Measurements from ENCODE around the gene FREM1. TPM values are rescaled to one million over a fixed set of nuclear protein-coding genes. Genes with fewer than 3 reads are reported as not detected.

Gene FREM1
- total RNA-seq, 2 experiments from 2014 or later: not detected

DNA sequence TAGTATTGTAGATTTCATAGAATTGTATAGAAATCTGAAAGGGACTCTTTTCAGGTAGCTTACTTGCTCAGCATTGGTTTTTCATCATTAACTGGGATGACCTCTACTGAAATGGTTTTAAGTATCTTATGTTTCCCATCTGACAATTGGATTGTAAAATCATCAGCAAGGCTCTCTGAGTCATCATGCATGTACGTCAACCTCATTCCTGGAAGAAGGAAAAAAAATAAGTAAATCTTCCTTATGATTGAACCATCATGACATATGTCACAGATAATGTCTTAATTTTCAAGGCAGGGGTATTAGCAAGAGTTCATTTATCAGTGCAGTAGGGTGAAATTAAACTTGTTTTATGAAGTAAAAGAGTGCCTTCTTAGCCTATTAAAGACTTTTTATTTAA lies 112.8 kb downstream of the FREM1 start:
- no peaks in the 10 kb centered on the region for H3K79me2 ChIP-seq (ENCODE audit: insufficient read depth, low read depth, low read length)
- intact Hi-C loops (cut with micrococcal nuclease; ENCODE audit: unreplicated experiment): no loop called here
- H3K4me3 ChIP-seq (ENCODE audit: low read depth, low read length, poor library complexity, severe bottlenecking): no peak overlapping the region
- TF ChIP-seq, protein P1, sequence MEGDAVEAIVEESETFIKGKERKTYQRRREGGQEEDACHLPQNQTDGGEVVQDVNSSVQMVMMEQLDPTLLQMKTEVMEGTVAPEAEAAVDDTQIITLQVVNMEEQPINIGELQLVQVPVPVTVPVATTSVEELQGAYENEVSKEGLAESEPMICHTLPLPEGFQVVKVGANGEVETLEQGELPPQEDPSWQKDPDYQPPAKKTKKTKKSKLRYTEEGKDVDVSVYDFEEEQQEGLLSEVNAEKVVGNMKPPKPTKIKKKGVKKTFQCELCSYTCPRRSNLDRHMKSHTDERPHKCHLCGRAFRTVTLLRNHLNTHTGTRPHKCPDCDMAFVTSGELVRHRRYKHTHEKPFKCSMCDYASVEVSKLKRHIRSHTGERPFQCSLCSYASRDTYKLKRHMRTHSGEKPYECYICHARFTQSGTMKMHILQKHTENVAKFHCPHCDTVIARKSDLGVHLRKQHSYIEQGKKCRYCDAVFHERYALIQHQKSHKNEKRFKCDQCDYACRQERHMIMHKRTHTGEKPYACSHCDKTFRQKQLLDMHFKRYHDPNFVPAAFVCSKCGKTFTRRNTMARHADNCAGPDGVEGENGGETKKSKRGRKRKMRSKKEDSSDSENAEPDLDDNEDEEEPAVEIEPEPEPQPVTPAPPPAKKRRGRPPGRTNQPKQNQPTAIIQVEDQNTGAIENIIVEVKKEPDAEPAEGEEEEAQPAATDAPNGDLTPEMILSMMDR (conservative IDR thresholded peaks at IDR 0.05; ENCODE audit: low read length): no peak
- no peak for TF ChIP-seq EZH2phosphoT487 (IDR thresholded peaks at IDR 0.05; ENCODE audit: borderline replicate concordance, low read depth, low read length)
- H2AFZ ChIP-seq (ENCODE audit: low read length): no peak overlapping the region
- DNase-seq (ENCODE audit: low spot score): no peak
- BruUV-seq (replicated peaks): no TSS peak
- no peaks in the 10 kb centered on the region for H3K4me1 ChIP-seq (ENCODE audit: insufficient read depth, low read length, poor library complexity, severe bottlenecking)
- no peaks in the 10 kb centered on the region for H3K9me3 ChIP-seq (ENCODE audit: low read length)
- H3K9me2 ChIP-seq (ENCODE audit: insufficient read depth, low read length): no peaks in the 10 kb centered on the region
- no peak overlapping the region for H3K27ac ChIP-seq (ENCODE audit: low read depth, low read length, poor library complexity, severe bottlenecking)
- POLR2A ChIA-PET: interaction anchor here (1.0 kb wide), 1 partner anchor 16 kb away, joined by 3 read pairs; no protein-coding TSS in a partner anchor
- H3K4me2 ChIP-seq (ENCODE audit: low read length): no peak overlapping the region
- no peaks in the 10 kb centered on the region for H4K20me1 ChIP-seq (ENCODE audit: insufficient read depth, low read length)
- H3K36me3 ChIP-seq (ENCODE audit: insufficient read depth, low read length): no peaks in the 10 kb centered on the region
- CTCF ChIA-PET (ENCODE audit: unreplicated experiment): no interaction called here

DNA sequence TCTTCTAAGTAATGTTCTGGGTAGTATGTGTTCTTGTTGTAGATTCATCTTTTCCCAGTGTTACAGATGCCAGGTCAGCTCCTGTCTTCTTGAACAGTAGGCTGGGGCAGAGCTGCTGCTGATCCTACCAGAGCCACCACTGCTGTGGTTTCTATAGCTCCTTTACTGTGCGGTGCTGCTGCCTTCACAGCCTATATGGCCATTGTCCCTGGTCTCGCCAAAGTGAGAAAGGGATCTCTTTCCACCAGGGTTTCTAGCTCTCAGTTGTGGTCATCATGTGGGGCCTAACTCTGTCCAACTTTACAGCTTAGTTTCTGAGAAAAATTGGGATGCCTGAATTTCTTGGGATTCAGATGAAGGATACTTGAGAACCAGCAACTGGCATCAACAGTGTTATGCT lies 116.8 kb downstream of the FREM1 start:
- POLR2A ChIA-PET: interaction anchor here (0.9 to 1.0 kb wide), 2 partner anchors 8 to 13 kb away, joined by 3 to 6 read pairs; no protein-coding TSS in a partner anchor
- no peak overlapping the region for H2AFZ ChIP-seq (ENCODE audit: low read length)
- BruUV-seq (replicated peaks): no TSS peak
- H3K9me3 ChIP-seq (ENCODE audit: low read length): no peaks in the 10 kb centered on the region
- H3K4me2 ChIP-seq (ENCODE audit: low read length): no peak overlapping the region
- no peaks in the 10 kb centered on the region for H3K4me1 ChIP-seq (ENCODE audit: insufficient read depth, low read length, poor library complexity, severe bottlenecking)
- H4K20me1 ChIP-seq (ENCODE audit: insufficient read depth, low read length): no peaks in the 10 kb centered on the region
- intact Hi-C loops (cut with micrococcal nuclease; ENCODE audit: unreplicated experiment): no loop called here
- no peak overlapping the region for H3K27ac ChIP-seq (ENCODE audit: low read depth, low read length, poor library complexity, severe bottlenecking)
- no peak for DNase-seq (ENCODE audit: low spot score)
- H3K4me3 ChIP-seq (ENCODE audit: low read depth, low read length, poor library complexity, severe bottlenecking): no peak overlapping the region
- no peaks in the 10 kb centered on the region for H3K79me2 ChIP-seq (ENCODE audit: insufficient read depth, low read depth, low read length)
- TF ChIP-seq EZH2phosphoT487 (IDR thresholded peaks at IDR 0.05; ENCODE audit: borderline replicate concordance, low read depth, low read length): no peak
- TF ChIP-seq, protein P1 (conservative IDR thresholded peaks at IDR 0.05; ENCODE audit: low read length): no peak
- no peaks in the 10 kb centered on the region for H3K9me2 ChIP-seq (ENCODE audit: insufficient read depth, low read length)
- CTCF ChIA-PET (ENCODE audit: unreplicated experiment): no interaction called here
- H3K36me3 ChIP-seq (ENCODE audit: insufficient read depth, low read length): no peaks in the 10 kb centered on the region

DNA sequence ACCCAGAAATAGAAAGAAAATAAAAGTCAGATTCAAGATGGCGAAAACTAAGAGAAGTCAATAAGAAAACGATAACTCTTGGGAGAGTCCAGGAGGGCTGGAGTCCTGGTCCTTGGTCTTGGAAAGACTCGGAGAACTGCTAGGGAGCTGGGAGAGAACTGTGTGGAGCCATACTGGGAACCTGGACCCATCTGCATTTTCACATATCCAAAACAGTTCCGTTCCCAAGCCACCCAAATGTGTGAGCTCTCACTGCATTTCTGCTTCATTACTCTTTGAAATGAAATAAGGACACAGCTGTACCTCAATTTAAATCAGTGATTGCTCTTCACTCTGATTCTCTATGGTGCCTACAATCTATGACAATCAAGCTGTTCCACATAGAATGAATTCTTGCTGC lies 119.6 kb downstream of the FREM1 start:
- Histone ChIP-seq H3K36me3 (ENCODE audit: insufficient read depth, low read length) (no peaks in the 10 kb centered on the region), H3K9me3 (ENCODE audit: low read length) (no peaks in the 10 kb centered on the region), H3K9me2 (ENCODE audit: insufficient read depth, low read length) (no peaks in the 10 kb centered on the region), H3K4me2 (ENCODE audit: low read length) (no peak overlapping the region), H2AFZ (ENCODE audit: low read length) (no peak overlapping the region), H4K20me1 (ENCODE audit: insufficient read depth, low read length) (no peaks in the 10 kb centered on the region), H3K27ac (ENCODE audit: low read depth, low read length, poor library complexity, severe bottlenecking) (no peak overlapping the region), H3K4me1 (ENCODE audit: insufficient read depth, low read length, poor library complexity, severe bottlenecking) (no peaks in the 10 kb centered on the region), H3K4me3 (ENCODE audit: low read depth, low read length, poor library complexity, severe bottlenecking) (no peak overlapping the region), H3K79me2 (ENCODE audit: insufficient read depth, low read depth, low read length) (no peaks in the 10 kb centered on the region)
- CTCF ChIA-PET (ENCODE audit: unreplicated experiment): interaction anchor here (0.5 kb wide), 1 partner anchor 12 kb away, joined by 3 read pairs; no protein-coding TSS in a partner anchor
- intact Hi-C loops (cut with micrococcal nuclease; ENCODE audit: unreplicated experiment): no loop called here
- POLR2A ChIA-PET: no interaction called here
- no peak for TF ChIP-seq EZH2phosphoT487 (IDR thresholded peaks at IDR 0.05; ENCODE audit: borderline replicate concordance, low read depth, low read length)
- TF ChIP-seq, protein P1 (conservative IDR thresholded peaks at IDR 0.05; ENCODE audit: low read length): no peak
- no TSS peak for BruUV-seq (replicated peaks)
- no peak for DNase-seq (ENCODE audit: low spot score)

Data from OCI-LY7 (cell line).